GM21447 (cell line): Measurements from ENCODE around the gene TMEM239.

ENCODE experiments used
- ATAC-seq: cut with Tn5 transposase; IDR thresholded peaks from one replicate; pipeline ENCODE4 v1.9.1; 2021; ENCODE audit not compliant: unreplicated experiment

The TMEM239 gene

GRCh38 chr20:2846698-2847097, 30.5 kb downstream of the TMEM239 start:
- no peak for ATAC-seq

GRCh38 chr20:2847802-2848201, 31.6 kb downstream of the TMEM239 start:
- ATAC-seq: no peak

- no peak for ATAC-seq
Measured at GRCh38 chr20:2849529-2849928, 33.4 kb downstream of the TMEM239 start.

- ATAC-seq: no peak
Measured at GRCh38 chr20:2851086-2851485, 34.9 kb downstream of the TMEM239 start.

- no peak for ATAC-seq
Measured at GRCh38 chr20:2858591-2858990, 42.4 kb downstream of the TMEM239 start.

GRCh38 chr20:2859330-2860121, 43.4 kb downstream of the TMEM239 start:
- no peak for ATAC-seq

- no peak for ATAC-seq
Measured at GRCh38 chr20:2864626-2865025, 48.5 kb downstream of the TMEM239 start.

- ATAC-seq: no peak
Measured at GRCh38 chr20:2865101-2865500, 48.9 kb downstream of the TMEM239 start.

- ATAC-seq: no peak
Measured at GRCh38 chr20:2865630-2866029, 49.5 kb downstream of the TMEM239 start.

- no peak for ATAC-seq
Measured at GRCh38 chr20:2866236-2866635, 50.1 kb downstream of the TMEM239 start.

GRCh38 chr20:2867081-2867864, 51.1 kb downstream of the TMEM239 start:
- no peak for ATAC-seq
